Prostate gland (tissue), 2 donors: ENCODE measurements around the gene GBP7.

Experiments used
- POLR2A ChIP-seq: fragments of 450-650 bp; IDR thresholded peaks from one replicate; pipeline ENCODE4 v1.6.1; 2016; ENCODE audit warnings: antibody characterized with exemption, mild to moderate bottlenecking
- TF ChIP-seq, protein P1 (sequence below), 4 experiments: fragments of 200-600 bp in 2 of 4; fragments of 450-650 bp in 2 of 4; sonication (generic) in 2 of 4; IDR thresholded peaks; 1 replicate in 3 of 4; 2 replicates in 1 of 4; pipeline ENCODE4 v1.5.1; 2016 to 2019; ENCODE audit warnings: antibody characterized with exemption in 4 of 4, mild to moderate bottlenecking in 2 of 4, moderate library complexity in 2 of 4

DNA sequence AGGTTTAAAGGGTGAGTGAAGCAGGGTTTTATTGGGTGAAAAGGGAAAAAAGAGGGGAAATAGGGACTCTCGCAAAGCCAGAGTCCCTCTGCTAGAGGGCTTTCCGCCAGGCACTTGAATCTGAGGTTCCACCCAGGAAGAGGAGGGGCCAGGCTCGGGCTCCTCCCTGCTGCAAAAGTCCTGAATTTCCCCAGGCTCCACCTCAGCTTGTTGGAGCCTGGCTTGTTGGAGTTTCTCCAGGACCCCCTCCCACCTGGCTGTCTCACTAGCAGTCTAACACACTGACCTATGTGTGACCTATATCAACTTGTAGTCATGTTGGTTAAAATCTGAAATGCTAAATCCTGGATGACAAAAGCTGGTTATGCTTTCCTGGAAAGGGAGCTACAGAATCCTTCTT is 75.4 kb downstream of the GBP7 start:
- TF ChIP-seq POLR2A, result no peak
- TF ChIP-seq, protein P1, sequence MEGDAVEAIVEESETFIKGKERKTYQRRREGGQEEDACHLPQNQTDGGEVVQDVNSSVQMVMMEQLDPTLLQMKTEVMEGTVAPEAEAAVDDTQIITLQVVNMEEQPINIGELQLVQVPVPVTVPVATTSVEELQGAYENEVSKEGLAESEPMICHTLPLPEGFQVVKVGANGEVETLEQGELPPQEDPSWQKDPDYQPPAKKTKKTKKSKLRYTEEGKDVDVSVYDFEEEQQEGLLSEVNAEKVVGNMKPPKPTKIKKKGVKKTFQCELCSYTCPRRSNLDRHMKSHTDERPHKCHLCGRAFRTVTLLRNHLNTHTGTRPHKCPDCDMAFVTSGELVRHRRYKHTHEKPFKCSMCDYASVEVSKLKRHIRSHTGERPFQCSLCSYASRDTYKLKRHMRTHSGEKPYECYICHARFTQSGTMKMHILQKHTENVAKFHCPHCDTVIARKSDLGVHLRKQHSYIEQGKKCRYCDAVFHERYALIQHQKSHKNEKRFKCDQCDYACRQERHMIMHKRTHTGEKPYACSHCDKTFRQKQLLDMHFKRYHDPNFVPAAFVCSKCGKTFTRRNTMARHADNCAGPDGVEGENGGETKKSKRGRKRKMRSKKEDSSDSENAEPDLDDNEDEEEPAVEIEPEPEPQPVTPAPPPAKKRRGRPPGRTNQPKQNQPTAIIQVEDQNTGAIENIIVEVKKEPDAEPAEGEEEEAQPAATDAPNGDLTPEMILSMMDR (IDR thresholded peaks at IDR 0.05), result no peak
